MCF 10A (cell line): Measurements from ENCODE around the gene PSPC1. TPM values are rescaled to one million over a fixed set of nuclear protein-coding genes. Genes with fewer than 3 reads are reported as not detected.

ENCODE experiments used
- BruUV-seq: library from RNA; stranded (reverse); fragments of 400-500 nt; replicated peaks from 2 replicates; lab custom pipeline; 2021; lab: Mats Ljungman, UMichigan
- CTCF ChIA-PET: fragments of 300-600 bp; sonication (Branson Sonifier 250); formaldehyde crosslinking; extraction: SDS; loops from one replicate; lab custom pipeline; 2021; ENCODE audit warnings: antibody characterized with exemption, inconsistent platforms; lab: Yijun Ruan, JAX
- POLR2A ChIA-PET: fragments of 300-600, 350-650 bp; sonication (Branson Sonifier 250); formaldehyde crosslinking; extraction: SDS; loops from one replicate; lab custom pipeline; 2020; ENCODE audit warnings: antibody characterized with exemption, inconsistent platforms; lab: Yijun Ruan, JAX
- DNase-seq: peaks from one replicate; pipeline ENCODE4 v3.0.0-alpha.2; 2018; ENCODE audit not compliant: unreplicated experiment
- H3K27ac Mint-ChIP-seq: one replicate; pipeline ENCODE4 v1.8.0; 2022; ENCODE audit warnings: mild to moderate bottlenecking, low read depth, mixed read lengths; ENCODE audit not compliant: unreplicated experiment
- H3K27me3 Mint-ChIP-seq: one replicate; pipeline ENCODE4 v1.8.0; 2022; ENCODE audit warnings: mixed read lengths; ENCODE audit not compliant: insufficient read depth, unreplicated experiment
- H3K36me3 Mint-ChIP-seq: one replicate; pipeline ENCODE4 v1.8.0; 2022; ENCODE audit warnings: mild to moderate bottlenecking, moderate library complexity, mixed read lengths; ENCODE audit not compliant: insufficient read depth, unreplicated experiment
- H3K4me1 Mint-ChIP-seq: one replicate; pipeline ENCODE4 v1.8.0; 2022; ENCODE audit warnings: mixed read lengths; ENCODE audit not compliant: insufficient read depth, unreplicated experiment
- H3K4me3 Mint-ChIP-seq: one replicate; pipeline ENCODE4 v1.8.0; 2022; ENCODE audit warnings: mild to moderate bottlenecking, moderate library complexity, mixed read lengths; ENCODE audit not compliant: unreplicated experiment
- H3K9me3 Mint-ChIP-seq: one replicate; pipeline ENCODE4 v1.8.0; 2022; ENCODE audit warnings: mixed read lengths; ENCODE audit not compliant: unreplicated experiment
- CTCF ChIP-seq: fragments of 200-600 bp; IDR thresholded peaks from one replicate; pipeline ENCODE4 v1.8.0; 2022; ENCODE audit warnings: antibody characterized with exemption, mild to moderate bottlenecking; ENCODE audit not compliant: unreplicated experiment
- intact Hi-C: fragments of 100-400 bp; cut with micrococcal nuclease; formaldehyde crosslinking; loops from 2 replicates; pipeline ENCODE4 v1.14.1; 2022
- total RNA-seq: library from RNA; stranded (reverse); gene quantifications from 2 replicates; pipeline ENCODE4 v1.2.3, GENCODE V29; 2022

PSPC1 gene
- total RNA-seq, 1 experiment from 2014 or later, result 43.6 TPM

- TF ChIP-seq CTCF, result no peak
- Mint-ChIP-seq H3K9me3 (no peaks in the 10 kb centered on the region), H3K27ac (no peak overlapping the region), H3K27me3 (no peaks in the 10 kb centered on the region), H3K4me1 (no peaks in the 10 kb centered on the region), H3K4me3 (no peak overlapping the region), H3K36me3 (peaks cover 51% of the 10 kb centered on the region)
- POLR2A ChIA-PET, result no interaction called here
- DNase-seq, result no peak
- CTCF ChIA-PET, result no interaction called here
- BruUV-seq, result no TSS peak
- intact Hi-C loops, result no loop called here
These were observed 106.6 kb downstream of the PSPC1 start for GRCh38 chr13:19676168-19676567.

GRCh38 chr13:19674898-19675297, 107.8 kb downstream of the PSPC1 start:
- Mint-ChIP-seq H3K9me3 (no peaks in the 10 kb centered on the region), H3K36me3 (peaks cover 64% of the 10 kb centered on the region), H3K4me3 (no peak overlapping the region), H3K27me3 (no peaks in the 10 kb centered on the region), H3K4me1 (no peaks in the 10 kb centered on the region), H3K27ac (no peak overlapping the region)
- BruUV-seq, result no TSS peak
- intact Hi-C loops, result no loop called here
- ChIA-PET CTCF (interaction anchor here (0.6 kb wide), 1 partner anchor 118 kb away, joined by 3 read pairs; no protein-coding TSS in a partner anchor), POLR2A (interaction anchor here (1.3 to 1.5 kb wide), 2 partner anchors 23 to 41 kb away, joined by 3 to 4 read pairs; partner anchors contain the start of gene MPHOSPH8)
- no peak for TF ChIP-seq CTCF
- no peak for DNase-seq

GRCh38 chr13:19673473-19674430, 109.0 kb downstream of the PSPC1 start:
- no peak for TF ChIP-seq CTCF
- no peak overlapping the region for H3K27ac Mint-ChIP-seq
- no peaks in the 10 kb centered on the region for H3K9me3 Mint-ChIP-seq
- H3K36me3 Mint-ChIP-seq, result peaks cover 75% of the 10 kb centered on the region
- BruUV-seq, result no TSS peak
- intact Hi-C loops, result no loop called here
- no peaks in the 10 kb centered on the region for H3K4me1 Mint-ChIP-seq
- H3K27me3 Mint-ChIP-seq, result no peaks in the 10 kb centered on the region
- POLR2A ChIA-PET, result interaction anchor here (0.7 to 1.5 kb wide), 4 partner anchors 16 to 68 kb away, joined by 3 to 4 read pairs (median 3); partner anchors contain the start of gene MPHOSPH8
- CTCF ChIA-PET, result interaction anchor here (0.5 to 0.8 kb wide), 5 partner anchors 8 to 1026 kb away, joined by 3 to 4 read pairs (median 4); no protein-coding TSS in a partner anchor
- no peak overlapping the region for H3K4me3 Mint-ChIP-seq
- no peak for DNase-seq

GRCh38 chr13:19672990-19673389, 109.8 kb downstream of the PSPC1 start:
- POLR2A ChIA-PET, result interaction anchor here (0.7 to 1.5 kb wide), 3 partner anchors 15 to 67 kb away, joined by 3 read pairs; no protein-coding TSS in a partner anchor
- BruUV-seq, result no TSS peak
- TF ChIP-seq CTCF, result no peak
- CTCF ChIA-PET, result interaction anchor here (0.6 to 0.7 kb wide), 2 partner anchors 294 to 297 kb away, joined by 3 to 4 read pairs; no protein-coding TSS in a partner anchor
- Mint-ChIP-seq H3K4me3 (no peak overlapping the region), H3K36me3 (peaks cover 83% of the 10 kb centered on the region), H3K27me3 (no peaks in the 10 kb centered on the region), H3K9me3 (no peaks in the 10 kb centered on the region), H3K27ac (no peak overlapping the region), H3K4me1 (no peaks in the 10 kb centered on the region)
- no peak for DNase-seq
- intact Hi-C loops, result no loop called here
